ENCODE measurements around the gene ARX.

ARX gene

GRCh38 chrX:25015486-25016360 is at the start of gene ARX:
TSS of gene ARX (minus strand) at chrX:25015965. CDS start at chrX:25015737, 228 bp downstream.
- TF ChIP-seq CTCF (IDR thresholded peaks at IDR 0.05; ENCODE audit: control insufficient read depth, insufficient read depth, low read depth, low read length, missing control alignments) = no peak
- DNase-seq (ENCODE audit: low read depth) = no peak
- no peak within 1 kb of the TSS for H3K4me3 ChIP-seq (ENCODE audit: control insufficient read depth, low read depth, low read length)

- no peak overlapping the region for H3K4me3 ChIP-seq (ENCODE audit: control insufficient read depth, low read depth, low read length)
- TF ChIP-seq CTCF (IDR thresholded peaks at IDR 0.05; ENCODE audit: control insufficient read depth, insufficient read depth, low read depth, low read length, missing control alignments) = no peak
- no peak for DNase-seq (ENCODE audit: low read depth)
Observed at GRCh38 chrX:25059273-25059672, 43.5 kb upstream of the ARX start.

GRCh38 chrX:25052798-25053534 is 37.2 kb upstream of the ARX start:
- no peak overlapping the region for H3K4me3 ChIP-seq (ENCODE audit: control insufficient read depth, low read depth, low read length)
- no peak for DNase-seq (ENCODE audit: low read depth)
- no peak for TF ChIP-seq CTCF (IDR thresholded peaks at IDR 0.05; ENCODE audit: control insufficient read depth, insufficient read depth, low read depth, low read length, missing control alignments)

GRCh38 chrX:25049971-25050370 is 34.2 kb upstream of the ARX start:
- no peak for DNase-seq (ENCODE audit: low read depth)
- no peak for TF ChIP-seq CTCF (IDR thresholded peaks at IDR 0.05; ENCODE audit: control insufficient read depth, insufficient read depth, low read depth, low read length, missing control alignments)
- no peak overlapping the region for H3K4me3 ChIP-seq (ENCODE audit: control insufficient read depth, low read depth, low read length)

GRCh38 chrX:25049357-25049756 is 33.6 kb upstream of the ARX start:
- no peak for TF ChIP-seq CTCF (IDR thresholded peaks at IDR 0.05; ENCODE audit: control insufficient read depth, insufficient read depth, low read depth, low read length, missing control alignments)
- no peak for DNase-seq (ENCODE audit: low read depth)
- H3K4me3 ChIP-seq (ENCODE audit: control insufficient read depth, low read depth, low read length) = no peak overlapping the region

- H3K4me3 ChIP-seq (ENCODE audit: control insufficient read depth, low read depth, low read length) = no peak overlapping the region
- no peak for DNase-seq (ENCODE audit: low read depth)
- TF ChIP-seq CTCF (IDR thresholded peaks at IDR 0.05; ENCODE audit: control insufficient read depth, insufficient read depth, low read depth, low read length, missing control alignments) = no peak
Observed at GRCh38 chrX:25048178-25048577, 32.4 kb upstream of the ARX start.

Measured in AG09309 (cell line).